Erythroblast (primary cell): ENCODE data around the gene SUMF1.

Source experiments
- GATA1 ChIP-seq: IDR thresholded peaks from 2 replicates; pipeline ENCODE4 v1.6.1; 2011; ENCODE audit warnings: low read depth, mild to moderate bottlenecking, control low read depth, low read length, moderate library complexity
- POLR2A ChIP-seq: IDR thresholded peaks from 2 replicates; pipeline ENCODE4 v1.6.1; 2011; ENCODE audit warnings: mild to moderate bottlenecking, low read length

DNA sequence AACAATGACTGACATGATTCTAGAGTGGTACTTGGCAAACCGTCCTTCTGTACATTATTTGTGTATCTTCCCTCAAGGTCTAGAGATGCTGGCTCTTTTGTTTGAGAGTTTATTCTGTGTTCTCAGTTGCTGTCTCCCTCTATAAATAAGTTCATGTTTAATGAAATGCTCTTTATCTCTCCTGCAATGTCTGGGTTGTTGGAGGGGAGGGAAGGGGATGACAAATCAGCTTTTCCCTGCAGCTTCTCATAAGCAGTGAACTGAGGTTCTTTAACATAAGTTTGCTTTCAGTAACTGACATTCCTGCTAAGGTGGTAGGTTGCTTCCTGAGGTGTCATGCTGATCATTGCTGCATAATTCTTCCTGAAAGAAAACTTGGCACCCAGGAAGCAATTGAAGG lies 47.8 kb upstream of the SUMF1 start:
- TF ChIP-seq POLR2A: no peak
- no peak for TF ChIP-seq GATA1
